HL-60 (cell line): ENCODE measurements around the gene EPHA6.

ENCODE experiments used
- DNase-seq, 2 experiments: peaks; one replicate each; pipeline ENCODE4 v3.0.0-alpha.2; 2010 to 2020; ENCODE audit warnings: low read depth in 1 of 2, low spot score in 1 of 2
- H3K27ac ChIP-seq: fragments of 250-450 bp; sonication (Bioruptor Pico); replicated peaks from 2 replicates; pipeline ENCODE4 v1.5.1; 2020; ENCODE audit warnings: mild to moderate bottlenecking, moderate library complexity
- H3K27me3 ChIP-seq: fragments of 250-450 bp; sonication (Bioruptor Pico); 2 replicates; pipeline ENCODE4 v1.5.1; 2021; ENCODE audit warnings: mild to moderate bottlenecking, moderate library complexity; ENCODE audit not compliant: insufficient read depth, poor library complexity, severe bottlenecking
- H3K4me3 ChIP-seq: replicated peaks from 2 replicates; pipeline ENCODE4 v1.5.1; 2011; ENCODE audit warnings: mild to moderate bottlenecking, control low read depth, low read length; ENCODE audit not compliant: insufficient read depth
- GABPA ChIP-seq: IDR thresholded peaks from 2 replicates; pipeline ENCODE4 v1.6.1; 2012; ENCODE audit warnings: low read depth
- POLR2AphosphoS5 ChIP-seq: IDR thresholded peaks from 2 replicates; pipeline ENCODE4 v1.6.1; 2012; ENCODE audit warnings: low read depth
- SPI1 ChIP-seq: IDR thresholded peaks from 2 replicates; pipeline ENCODE4 v1.6.1; 2012; ENCODE audit warnings: low read depth, mild to moderate bottlenecking, borderline replicate concordance
- TF ChIP-seq, protein P1 (sequence below): IDR thresholded peaks from one replicate; pipeline ENCODE4 v1.5.1; 2011; ENCODE audit warnings: low read length, control low read depth, inconsistent platforms; ENCODE audit not compliant: insufficient read depth
- TF ChIP-seq, protein P2 (sequence below): IDR thresholded peaks from 2 replicates; pipeline ENCODE4 v1.6.1; 2012; ENCODE audit warnings: low read depth; ENCODE audit not compliant: insufficient replicate concordance

EPHA6 gene

DNA sequence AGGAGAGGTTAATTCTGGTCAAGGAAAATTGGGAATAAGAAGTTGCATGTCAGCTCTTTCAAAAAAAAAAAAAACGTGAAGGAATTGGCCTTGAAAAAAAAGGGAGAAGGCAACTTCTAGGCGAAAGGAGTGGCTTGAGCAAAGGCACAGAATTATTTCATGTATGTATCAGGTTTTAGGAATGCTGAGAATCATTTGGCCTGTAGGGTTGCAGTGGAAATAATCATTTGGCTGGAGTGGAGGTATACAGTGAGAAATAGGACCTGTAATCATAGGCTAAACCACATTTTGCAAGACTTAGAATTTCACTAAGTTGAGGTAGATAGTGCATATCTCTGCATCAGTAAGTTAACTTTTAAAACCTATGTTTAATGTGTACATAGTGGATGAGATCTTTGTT is 54.9 kb downstream of the EPHA6 start:
- Histone ChIP-seq H3K4me3 (no peak overlapping the region), H3K27ac (no peak overlapping the region), H3K27me3 (no peaks in the 10 kb centered on the region)
- no peak for DNase-seq
- TF ChIP-seq, protein P1, sequence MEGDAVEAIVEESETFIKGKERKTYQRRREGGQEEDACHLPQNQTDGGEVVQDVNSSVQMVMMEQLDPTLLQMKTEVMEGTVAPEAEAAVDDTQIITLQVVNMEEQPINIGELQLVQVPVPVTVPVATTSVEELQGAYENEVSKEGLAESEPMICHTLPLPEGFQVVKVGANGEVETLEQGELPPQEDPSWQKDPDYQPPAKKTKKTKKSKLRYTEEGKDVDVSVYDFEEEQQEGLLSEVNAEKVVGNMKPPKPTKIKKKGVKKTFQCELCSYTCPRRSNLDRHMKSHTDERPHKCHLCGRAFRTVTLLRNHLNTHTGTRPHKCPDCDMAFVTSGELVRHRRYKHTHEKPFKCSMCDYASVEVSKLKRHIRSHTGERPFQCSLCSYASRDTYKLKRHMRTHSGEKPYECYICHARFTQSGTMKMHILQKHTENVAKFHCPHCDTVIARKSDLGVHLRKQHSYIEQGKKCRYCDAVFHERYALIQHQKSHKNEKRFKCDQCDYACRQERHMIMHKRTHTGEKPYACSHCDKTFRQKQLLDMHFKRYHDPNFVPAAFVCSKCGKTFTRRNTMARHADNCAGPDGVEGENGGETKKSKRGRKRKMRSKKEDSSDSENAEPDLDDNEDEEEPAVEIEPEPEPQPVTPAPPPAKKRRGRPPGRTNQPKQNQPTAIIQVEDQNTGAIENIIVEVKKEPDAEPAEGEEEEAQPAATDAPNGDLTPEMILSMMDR: no peak
- no peak for TF ChIP-seq GABPA
- no peak for TF ChIP-seq SPI1
- TF ChIP-seq POLR2AphosphoS5: no peak
- TF ChIP-seq, protein P2, sequence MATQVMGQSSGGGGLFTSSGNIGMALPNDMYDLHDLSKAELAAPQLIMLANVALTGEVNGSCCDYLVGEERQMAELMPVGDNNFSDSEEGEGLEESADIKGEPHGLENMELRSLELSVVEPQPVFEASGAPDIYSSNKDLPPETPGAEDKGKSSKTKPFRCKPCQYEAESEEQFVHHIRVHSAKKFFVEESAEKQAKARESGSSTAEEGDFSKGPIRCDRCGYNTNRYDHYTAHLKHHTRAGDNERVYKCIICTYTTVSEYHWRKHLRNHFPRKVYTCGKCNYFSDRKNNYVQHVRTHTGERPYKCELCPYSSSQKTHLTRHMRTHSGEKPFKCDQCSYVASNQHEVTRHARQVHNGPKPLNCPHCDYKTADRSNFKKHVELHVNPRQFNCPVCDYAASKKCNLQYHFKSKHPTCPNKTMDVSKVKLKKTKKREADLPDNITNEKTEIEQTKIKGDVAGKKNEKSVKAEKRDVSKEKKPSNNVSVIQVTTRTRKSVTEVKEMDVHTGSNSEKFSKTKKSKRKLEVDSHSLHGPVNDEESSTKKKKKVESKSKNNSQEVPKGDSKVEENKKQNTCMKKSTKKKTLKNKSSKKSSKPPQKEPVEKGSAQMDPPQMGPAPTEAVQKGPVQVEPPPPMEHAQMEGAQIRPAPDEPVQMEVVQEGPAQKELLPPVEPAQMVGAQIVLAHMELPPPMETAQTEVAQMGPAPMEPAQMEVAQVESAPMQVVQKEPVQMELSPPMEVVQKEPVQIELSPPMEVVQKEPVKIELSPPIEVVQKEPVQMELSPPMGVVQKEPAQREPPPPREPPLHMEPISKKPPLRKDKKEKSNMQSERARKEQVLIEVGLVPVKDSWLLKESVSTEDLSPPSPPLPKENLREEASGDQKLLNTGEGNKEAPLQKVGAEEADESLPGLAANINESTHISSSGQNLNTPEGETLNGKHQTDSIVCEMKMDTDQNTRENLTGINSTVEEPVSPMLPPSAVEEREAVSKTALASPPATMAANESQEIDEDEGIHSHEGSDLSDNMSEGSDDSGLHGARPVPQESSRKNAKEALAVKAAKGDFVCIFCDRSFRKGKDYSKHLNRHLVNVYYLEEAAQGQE: no peak

DNA sequence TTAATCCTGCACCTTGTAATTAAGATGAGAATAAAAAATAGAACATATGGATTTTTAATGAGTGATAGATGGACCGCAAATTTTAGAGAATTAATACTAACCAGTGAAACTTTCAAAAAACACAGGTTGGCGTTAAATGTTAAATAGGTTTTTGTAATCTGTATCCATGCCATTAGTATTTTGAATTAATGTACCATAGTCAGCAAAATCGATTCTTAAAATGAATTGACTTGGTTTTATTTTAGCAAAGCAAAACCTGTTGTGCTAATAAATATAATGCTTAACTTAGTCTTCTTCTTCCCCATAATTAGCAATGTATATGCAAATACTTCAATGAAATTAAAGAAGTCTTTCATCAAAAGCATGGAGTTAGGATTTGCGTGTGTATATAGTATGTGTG is 63.1 kb downstream of the EPHA6 start:
- no peak overlapping the region for H3K4me3 ChIP-seq
- H3K27me3 ChIP-seq: no peaks in the 10 kb centered on the region
- H3K27ac ChIP-seq: no peak overlapping the region
- TF ChIP-seq POLR2AphosphoS5: no peak
- no peak for TF ChIP-seq GABPA
- TF ChIP-seq, protein P2: no peak
- TF ChIP-seq SPI1: no peak
- TF ChIP-seq, protein P1: no peak
- DNase-seq: no peak

DNA sequence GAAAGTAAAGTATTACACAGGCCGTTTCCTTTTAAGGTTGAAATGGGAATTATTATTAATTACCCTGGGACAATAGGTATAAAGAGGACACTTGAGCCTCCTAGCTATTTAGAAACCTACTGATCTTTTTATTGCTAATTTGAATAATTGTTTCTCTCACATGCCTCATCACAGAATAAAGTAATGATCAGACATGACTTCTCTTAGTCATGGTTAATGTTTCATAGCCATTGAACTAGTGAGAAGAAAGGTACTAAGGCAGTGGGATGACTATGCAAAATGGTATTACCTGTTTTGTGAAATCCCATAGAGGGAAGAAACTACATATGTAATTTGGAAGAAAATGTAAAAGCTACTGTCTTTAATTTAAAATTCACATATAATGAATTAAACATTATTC is 85.6 kb downstream of the EPHA6 start:
- DNase-seq: no peak
- TF ChIP-seq, protein P1: no peak
- TF ChIP-seq POLR2AphosphoS5 (no peak), GABPA (no peak), SPI1 (no peak)
- TF ChIP-seq, protein P2: no peak
- Histone ChIP-seq H3K4me3 (no peak overlapping the region), H3K27me3 (no peaks in the 10 kb centered on the region), H3K27ac (no peak overlapping the region)
